ENCODE measurements around the gene PLCXD3. TPM values are rescaled to one million over a fixed set of nuclear protein-coding genes. Genes with fewer than 3 reads are reported as not detected.

The PLCXD3 gene
- total RNA-seq, 2 donors from 2014 or later = 1.1 to 3.5 TPM

DNA sequence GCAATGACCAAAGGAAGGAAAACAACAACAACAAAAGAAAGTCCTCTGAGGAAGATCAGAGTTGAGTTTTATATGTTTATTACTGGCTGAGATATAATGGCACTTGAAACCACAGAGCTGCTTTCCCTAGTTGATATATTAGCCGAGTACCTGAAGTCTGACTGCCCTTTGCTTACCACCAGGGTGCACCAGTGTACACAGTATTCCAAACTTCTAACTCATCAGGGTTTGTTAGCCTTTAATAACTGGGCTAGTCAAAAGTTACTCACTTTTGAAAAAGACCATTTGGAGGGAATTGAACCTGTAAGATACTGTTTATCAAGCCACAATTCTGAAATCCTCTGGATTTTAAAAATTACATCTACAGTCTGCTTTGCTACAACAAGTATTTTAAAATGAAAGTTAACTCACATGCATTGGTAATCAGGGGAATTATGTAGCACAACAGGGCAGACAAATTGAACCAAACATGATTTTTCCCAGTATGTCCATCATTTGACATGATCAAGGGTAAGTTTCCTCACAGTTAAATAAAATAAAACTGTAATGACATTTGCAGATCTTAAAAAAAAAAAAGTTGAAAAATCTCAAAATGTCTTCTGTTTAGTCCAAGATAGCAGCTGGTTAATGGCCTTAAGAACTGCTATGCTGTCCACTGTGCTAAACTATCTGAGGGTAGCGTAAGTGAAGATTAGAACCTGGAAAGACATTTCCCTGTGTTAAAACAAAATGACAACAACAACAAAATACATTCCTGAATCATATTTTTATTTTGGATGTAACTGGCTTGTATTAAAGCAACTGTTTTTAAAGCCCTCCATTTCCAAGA, 239.8 kb downstream of the PLCXD3 start:
- H3K9me3 ChIP-seq = no peaks in the 10 kb centered on the region
- peak; percentile 9 for TF ChIP-seq POLR2AphosphoS5 (IDR thresholded peaks at IDR 0.05)
- TF ChIP-seq POLR2A (IDR thresholded peaks at IDR 0.05) = no peak
- TF ChIP-seq CTCF (IDR thresholded peaks at IDR 0.05) = peak in 3 of 4 experiments; percentile 32 to 56 (median 49)
- no peaks in the 10 kb centered on the region for H3K27me3 ChIP-seq (replicated peaks; ENCODE audit: insufficient read depth)
- H3K27ac ChIP-seq = no peak overlapping the region
- WGBS = 47% methylated on average over 2 of the region's 2 CpGs
- no peaks in the 10 kb centered on the region for H3K36me3 ChIP-seq
- no peaks in the 10 kb centered on the region for H3K4me1 ChIP-seq (replicated peaks)
- intact Hi-C loops (cut with DNase I) = loop anchor here (5.0 kb wide), 1 partner anchor 572 kb away; no protein-coding TSS in a partner anchor
- H3K4me3 ChIP-seq = no peak overlapping the region
- no peak for DNase-seq (ENCODE audit: low spot score)

DNA sequence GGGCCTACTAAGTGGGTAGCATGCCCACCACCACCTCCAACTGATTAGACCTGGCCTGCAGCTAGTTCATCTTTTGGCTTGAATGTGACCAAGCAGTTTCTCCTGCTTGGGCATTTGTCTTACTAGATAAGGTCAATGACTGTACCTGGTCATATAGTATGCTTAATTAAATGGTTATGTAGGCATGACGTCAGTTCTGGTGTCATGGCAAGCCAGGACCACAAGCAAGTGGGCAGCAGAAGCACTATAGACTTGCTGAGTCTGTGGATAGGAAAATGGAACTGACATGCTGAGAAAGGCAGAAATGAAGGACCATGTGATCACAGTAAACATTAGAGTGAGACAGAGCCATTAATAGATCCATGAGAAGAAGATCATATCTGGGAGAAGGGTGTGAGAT, 241.5 kb downstream of the PLCXD3 start:
- H3K36me3 ChIP-seq = no peaks in the 10 kb centered on the region
- intact Hi-C loops (cut with DNase I) = no loop called here
- H3K4me3 ChIP-seq = no peak overlapping the region
- TF ChIP-seq CTCF (IDR thresholded peaks at IDR 0.05) (no peak), POLR2A (IDR thresholded peaks at IDR 0.05) (no peak), POLR2AphosphoS5 (IDR thresholded peaks at IDR 0.05) (no peak)
- 85% methylated on average over 1 of the region's 1 CpG for WGBS
- H3K4me1 ChIP-seq (replicated peaks) = no peaks in the 10 kb centered on the region
- no peaks in the 10 kb centered on the region for H3K27me3 ChIP-seq (replicated peaks; ENCODE audit: insufficient read depth)
- no peak for DNase-seq (ENCODE audit: low spot score)
- H3K9me3 ChIP-seq = no peaks in the 10 kb centered on the region
- no peak overlapping the region for H3K27ac ChIP-seq

DNA sequence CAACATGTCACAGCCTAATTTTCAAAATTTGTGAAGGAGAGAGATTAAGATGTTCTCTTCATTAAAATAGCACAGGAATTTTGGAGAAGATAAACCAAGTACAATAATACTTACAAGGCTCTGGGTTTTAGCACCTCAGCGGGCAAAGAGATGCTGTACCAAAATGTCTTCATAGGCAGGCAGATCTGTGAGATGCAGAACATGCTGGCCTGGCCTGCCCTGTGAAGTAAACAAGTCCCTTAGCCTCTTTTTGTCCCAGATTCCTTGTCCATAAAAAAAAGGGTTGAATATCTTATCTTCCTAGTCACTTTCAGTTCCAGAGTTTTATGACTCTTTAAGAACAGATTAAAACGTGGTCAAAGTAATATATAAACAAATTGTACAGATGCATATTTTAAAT, 244.0 kb downstream of the PLCXD3 start:
- Histone ChIP-seq H3K36me3 (no peaks in the 10 kb centered on the region), H3K4me1 (replicated peaks) (no peaks in the 10 kb centered on the region), H3K27ac (no peak overlapping the region), H3K4me3 (no peak overlapping the region), H3K27me3 (replicated peaks; ENCODE audit: insufficient read depth) (no peaks in the 10 kb centered on the region), H3K9me3 (no peaks in the 10 kb centered on the region)
- WGBS = 53% methylated on average over 2 of the region's 2 CpGs
- intact Hi-C loops (cut with DNase I) = no loop called here
- TF ChIP-seq POLR2AphosphoS5 (IDR thresholded peaks at IDR 0.05) (no peak), POLR2A (IDR thresholded peaks at IDR 0.05) (no peak), CTCF (IDR thresholded peaks at IDR 0.05) (no peak)
- DNase-seq (ENCODE audit: low spot score) = no peak

DNA sequence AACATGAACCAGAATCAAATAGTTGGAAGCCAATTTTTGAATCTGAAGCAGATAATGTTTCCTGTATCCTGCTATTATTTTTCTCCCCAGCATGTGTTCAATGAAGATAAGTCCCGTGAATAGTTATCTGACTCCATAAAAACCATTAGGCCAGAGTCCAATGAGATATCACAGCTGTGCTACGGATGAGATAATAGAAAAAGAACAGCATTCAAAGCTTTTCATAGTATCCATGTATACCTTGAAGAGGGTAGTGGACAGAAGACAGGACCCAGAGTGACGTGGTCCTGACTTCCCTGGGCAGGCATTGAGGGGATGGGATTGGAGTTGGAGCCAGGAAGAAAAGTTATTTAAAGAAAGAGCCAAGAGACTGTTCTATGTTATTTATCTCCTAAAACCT, 246.4 kb downstream of the PLCXD3 start:
- Histone ChIP-seq H3K9me3 (no peaks in the 10 kb centered on the region), H3K4me3 (no peak overlapping the region), H3K27ac (no peak overlapping the region), H3K4me1 (replicated peaks) (no peaks in the 10 kb centered on the region), H3K36me3 (no peaks in the 10 kb centered on the region), H3K27me3 (replicated peaks; ENCODE audit: insufficient read depth) (no peaks in the 10 kb centered on the region)
- TF ChIP-seq CTCF (IDR thresholded peaks at IDR 0.05) (no peak), POLR2AphosphoS5 (IDR thresholded peaks at IDR 0.05) (no peak)
- intact Hi-C loops (cut with DNase I) = no loop called here
- 35% methylated on average over 3 of the region's 3 CpGs for WGBS
- DNase-seq (ENCODE audit: low spot score) = no peak

GRCh38 chr5:41263335-41263734, 247.1 kb downstream of the PLCXD3 start:
- no peak for DNase-seq (ENCODE audit: low spot score)
- no peaks in the 10 kb centered on the region for H3K27me3 ChIP-seq (replicated peaks; ENCODE audit: insufficient read depth)
- 78% methylated on average over 2 of the region's 2 CpGs for WGBS
- no peak overlapping the region for H3K27ac ChIP-seq
- H3K4me3 ChIP-seq = no peak overlapping the region
- H3K9me3 ChIP-seq = no peaks in the 10 kb centered on the region
- H3K4me1 ChIP-seq (replicated peaks) = no peaks in the 10 kb centered on the region
- intact Hi-C loops (cut with DNase I) = no loop called here
- no peak for TF ChIP-seq POLR2A (IDR thresholded peaks at IDR 0.05)
- no peaks in the 10 kb centered on the region for H3K36me3 ChIP-seq

Data from prostate gland (tissue), 2 donors.